ENCODE data around the gene PLEKHA6.

Gene PLEKHA6

DNA sequence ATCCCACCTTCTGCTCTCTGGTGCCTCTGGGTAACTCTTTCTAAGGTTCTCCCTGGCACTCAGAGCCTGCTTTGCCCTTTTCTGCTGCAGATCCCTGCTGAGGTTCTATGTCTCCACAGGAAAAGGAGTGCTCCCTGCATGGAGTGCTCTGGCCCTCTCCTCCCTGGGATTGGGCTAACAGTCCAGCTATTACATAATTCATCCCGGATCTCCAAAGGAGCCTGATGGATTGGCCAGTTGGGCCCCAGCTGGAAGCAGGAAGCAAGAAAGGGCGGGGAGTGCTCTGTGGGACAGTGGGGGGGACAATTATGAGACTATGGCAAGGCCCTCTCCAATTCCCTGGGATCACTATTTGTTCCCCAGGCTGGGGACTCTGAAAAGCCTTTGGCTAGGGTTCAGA is 94.1 kb downstream of the PLEKHA6 start:
- TF ChIP-seq TCF4 (CRISPR knock-in tag; IDR thresholded peaks at IDR 0.05; ENCODE audit: borderline replicate concordance) (no peak), CSDC2 (CRISPR knock-in tag; IDR thresholded peaks at IDR 0.05) (no peak), ISL1 (CRISPR knock-in tag; IDR thresholded peaks at IDR 0.05) (no peak), ZNF565 (CRISPR knock-in tag; conservative IDR thresholded peaks at IDR 0.05; ENCODE audit: low read depth) (no peak), ZNF70 (CRISPR knock-in tag; IDR thresholded peaks at IDR 0.05) (no peak), ESRRG (CRISPR knock-in tag; IDR thresholded peaks at IDR 0.05) (no peak), OSR1 (CRISPR knock-in tag; IDR thresholded peaks at IDR 0.05) (no peak), ZFP30 (CRISPR knock-in tag; IDR thresholded peaks at IDR 0.05) (no peak), ZC3H10 (CRISPR knock-in tag; IDR thresholded peaks at IDR 0.05) (no peak), ARNTL (CRISPR knock-in tag; IDR thresholded peaks at IDR 0.05; ENCODE audit: borderline replicate concordance, low read depth) (no peak), ZFP3 (CRISPR knock-in tag; IDR thresholded peaks at IDR 0.05) (no peak), GLIS3 (CRISPR knock-in tag; IDR thresholded peaks at IDR 0.05) (no peak), RARB (CRISPR knock-in tag; IDR thresholded peaks at IDR 0.05) (no peak), TOX (CRISPR knock-in tag; IDR thresholded peaks at IDR 0.05; ENCODE audit: borderline replicate concordance) (no peak)
- TF ChIP-seq, protein P1, sequence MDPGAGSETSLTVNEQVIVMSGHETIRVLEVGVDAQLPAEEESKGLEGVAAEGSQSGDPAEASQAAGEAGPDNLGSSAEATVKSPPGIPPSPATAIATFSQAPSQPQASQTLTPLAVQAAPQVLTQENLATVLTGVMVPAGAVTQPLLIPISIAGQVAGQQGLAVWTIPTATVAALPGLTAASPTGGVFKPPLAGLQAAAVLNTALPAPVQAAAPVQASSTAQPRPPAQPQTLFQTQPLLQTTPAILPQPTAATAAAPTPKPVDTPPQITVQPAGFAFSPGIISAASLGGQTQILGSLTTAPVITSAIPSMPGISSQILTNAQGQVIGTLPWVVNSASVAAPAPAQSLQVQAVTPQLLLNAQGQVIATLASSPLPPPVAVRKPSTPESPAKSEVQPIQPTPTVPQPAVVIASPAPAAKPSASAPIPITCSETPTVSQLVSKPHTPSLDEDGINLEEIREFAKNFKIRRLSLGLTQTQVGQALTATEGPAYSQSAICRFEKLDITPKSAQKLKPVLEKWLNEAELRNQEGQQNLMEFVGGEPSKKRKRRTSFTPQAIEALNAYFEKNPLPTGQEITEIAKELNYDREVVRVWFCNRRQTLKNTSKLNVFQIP (CRISPR knock-in tag; IDR thresholded peaks at IDR 0.05; ENCODE audit: borderline replicate concordance, low read depth) = no peak
- TF ChIP-seq, protein P2, sequence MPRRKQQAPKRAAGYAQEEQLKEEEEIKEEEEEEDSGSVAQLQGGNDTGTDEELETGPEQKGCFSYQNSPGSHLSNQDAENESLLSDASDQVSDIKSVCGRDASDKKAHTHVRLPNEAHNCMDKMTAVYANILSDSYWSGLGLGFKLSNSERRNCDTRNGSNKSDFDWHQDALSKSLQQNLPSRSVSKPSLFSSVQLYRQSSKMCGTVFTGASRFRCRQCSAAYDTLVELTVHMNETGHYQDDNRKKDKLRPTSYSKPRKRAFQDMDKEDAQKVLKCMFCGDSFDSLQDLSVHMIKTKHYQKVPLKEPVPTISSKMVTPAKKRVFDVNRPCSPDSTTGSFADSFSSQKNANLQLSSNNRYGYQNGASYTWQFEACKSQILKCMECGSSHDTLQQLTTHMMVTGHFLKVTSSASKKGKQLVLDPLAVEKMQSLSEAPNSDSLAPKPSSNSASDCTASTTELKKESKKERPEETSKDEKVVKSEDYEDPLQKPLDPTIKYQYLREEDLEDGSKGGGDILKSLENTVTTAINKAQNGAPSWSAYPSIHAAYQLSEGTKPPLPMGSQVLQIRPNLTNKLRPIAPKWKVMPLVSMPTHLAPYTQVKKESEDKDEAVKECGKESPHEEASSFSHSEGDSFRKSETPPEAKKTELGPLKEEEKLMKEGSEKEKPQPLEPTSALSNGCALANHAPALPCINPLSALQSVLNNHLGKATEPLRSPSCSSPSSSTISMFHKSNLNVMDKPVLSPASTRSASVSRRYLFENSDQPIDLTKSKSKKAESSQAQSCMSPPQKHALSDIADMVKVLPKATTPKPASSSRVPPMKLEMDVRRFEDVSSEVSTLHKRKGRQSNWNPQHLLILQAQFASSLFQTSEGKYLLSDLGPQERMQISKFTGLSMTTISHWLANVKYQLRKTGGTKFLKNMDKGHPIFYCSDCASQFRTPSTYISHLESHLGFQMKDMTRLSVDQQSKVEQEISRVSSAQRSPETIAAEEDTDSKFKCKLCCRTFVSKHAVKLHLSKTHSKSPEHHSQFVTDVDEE (CRISPR knock-in tag; IDR thresholded peaks at IDR 0.05) = no peak
- ATAC-seq = no peak

DNA sequence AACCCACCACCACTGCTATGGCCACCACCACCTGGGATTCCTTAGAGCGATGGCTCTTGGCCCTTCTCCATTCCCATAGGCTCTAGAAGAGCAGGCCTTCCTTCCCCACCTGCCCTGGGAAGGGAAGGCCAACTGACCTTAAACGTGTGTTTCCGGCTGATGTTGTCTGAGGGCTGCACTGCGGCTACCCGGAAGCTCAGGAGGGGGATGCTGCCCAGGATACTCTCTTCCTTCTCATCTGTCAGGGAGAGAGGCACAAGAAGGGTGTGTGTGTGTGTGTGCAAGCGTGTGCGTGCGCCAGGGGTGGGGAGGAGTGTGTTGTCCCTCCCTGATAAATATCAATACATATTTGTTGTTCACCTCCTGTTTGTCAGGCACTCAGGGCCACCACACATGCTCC is 94.9 kb downstream of the PLEKHA6 start:
- ATAC-seq = no peak
- TF ChIP-seq ISL1 (CRISPR knock-in tag; IDR thresholded peaks at IDR 0.05) (no peak), PPARA (CRISPR knock-in tag; IDR thresholded peaks at IDR 0.05; ENCODE audit: borderline replicate concordance) (no peak), TCF4 (CRISPR knock-in tag; IDR thresholded peaks at IDR 0.05; ENCODE audit: borderline replicate concordance) (no peak), SNAI2 (CRISPR knock-in tag; IDR thresholded peaks at IDR 0.05) (no peak), ZC3H10 (CRISPR knock-in tag; IDR thresholded peaks at IDR 0.05) (no peak), ZNF8 (CRISPR knock-in tag; IDR thresholded peaks at IDR 0.05) (no peak), GLIS3 (CRISPR knock-in tag; IDR thresholded peaks at IDR 0.05) (no peak), ESRRG (CRISPR knock-in tag; IDR thresholded peaks at IDR 0.05) (no peak), ZNF70 (CRISPR knock-in tag; IDR thresholded peaks at IDR 0.05) (no peak), TOX (CRISPR knock-in tag; IDR thresholded peaks at IDR 0.05; ENCODE audit: borderline replicate concordance) (no peak), ZFP3 (CRISPR knock-in tag; IDR thresholded peaks at IDR 0.05) (no peak), BACH2 (CRISPR knock-in tag; IDR thresholded peaks at IDR 0.05; ENCODE audit: borderline replicate concordance) (no peak)
- TF ChIP-seq, protein P3, sequence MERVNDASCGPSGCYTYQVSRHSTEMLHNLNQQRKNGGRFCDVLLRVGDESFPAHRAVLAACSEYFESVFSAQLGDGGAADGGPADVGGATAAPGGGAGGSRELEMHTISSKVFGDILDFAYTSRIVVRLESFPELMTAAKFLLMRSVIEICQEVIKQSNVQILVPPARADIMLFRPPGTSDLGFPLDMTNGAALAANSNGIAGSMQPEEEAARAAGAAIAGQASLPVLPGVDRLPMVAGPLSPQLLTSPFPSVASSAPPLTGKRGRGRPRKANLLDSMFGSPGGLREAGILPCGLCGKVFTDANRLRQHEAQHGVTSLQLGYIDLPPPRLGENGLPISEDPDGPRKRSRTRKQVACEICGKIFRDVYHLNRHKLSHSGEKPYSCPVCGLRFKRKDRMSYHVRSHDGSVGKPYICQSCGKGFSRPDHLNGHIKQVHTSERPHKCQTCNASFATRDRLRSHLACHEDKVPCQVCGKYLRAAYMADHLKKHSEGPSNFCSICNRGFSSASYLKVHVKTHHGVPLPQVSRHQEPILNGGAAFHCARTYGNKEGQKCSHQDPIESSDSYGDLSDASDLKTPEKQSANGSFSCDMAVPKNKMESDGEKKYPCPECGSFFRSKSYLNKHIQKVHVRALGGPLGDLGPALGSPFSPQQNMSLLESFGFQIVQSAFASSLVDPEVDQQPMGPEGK (CRISPR knock-in tag; IDR thresholded peaks at IDR 0.05; ENCODE audit: borderline replicate concordance) = no peak
- TF ChIP-seq, protein P1 (CRISPR knock-in tag; IDR thresholded peaks at IDR 0.05; ENCODE audit: borderline replicate concordance, low read depth) = no peak
- TF ChIP-seq, protein P4, sequence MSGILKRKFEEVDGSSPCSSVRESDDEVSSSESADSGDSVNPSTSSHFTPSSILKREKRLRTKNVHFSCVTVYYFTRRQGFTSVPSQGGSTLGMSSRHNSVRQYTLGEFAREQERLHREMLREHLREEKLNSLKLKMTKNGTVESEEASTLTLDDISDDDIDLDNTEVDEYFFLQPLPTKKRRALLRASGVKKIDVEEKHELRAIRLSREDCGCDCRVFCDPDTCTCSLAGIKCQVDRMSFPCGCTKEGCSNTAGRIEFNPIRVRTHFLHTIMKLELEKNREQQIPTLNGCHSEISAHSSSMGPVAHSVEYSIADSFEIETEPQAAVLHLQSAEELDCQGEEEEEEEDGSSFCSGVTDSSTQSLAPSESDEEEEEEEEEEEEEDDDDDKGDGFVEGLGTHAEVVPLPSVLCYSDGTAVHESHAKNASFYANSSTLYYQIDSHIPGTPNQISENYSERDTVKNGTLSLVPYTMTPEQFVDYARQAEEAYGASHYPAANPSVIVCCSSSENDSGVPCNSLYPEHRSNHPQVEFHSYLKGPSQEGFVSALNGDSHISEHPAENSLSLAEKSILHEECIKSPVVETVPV (CRISPR knock-in tag; IDR thresholded peaks at IDR 0.05) = no peak
- TF ChIP-seq, protein P2 (CRISPR knock-in tag; IDR thresholded peaks at IDR 0.05) = no peak
- TF ChIP-seq, protein P5, sequence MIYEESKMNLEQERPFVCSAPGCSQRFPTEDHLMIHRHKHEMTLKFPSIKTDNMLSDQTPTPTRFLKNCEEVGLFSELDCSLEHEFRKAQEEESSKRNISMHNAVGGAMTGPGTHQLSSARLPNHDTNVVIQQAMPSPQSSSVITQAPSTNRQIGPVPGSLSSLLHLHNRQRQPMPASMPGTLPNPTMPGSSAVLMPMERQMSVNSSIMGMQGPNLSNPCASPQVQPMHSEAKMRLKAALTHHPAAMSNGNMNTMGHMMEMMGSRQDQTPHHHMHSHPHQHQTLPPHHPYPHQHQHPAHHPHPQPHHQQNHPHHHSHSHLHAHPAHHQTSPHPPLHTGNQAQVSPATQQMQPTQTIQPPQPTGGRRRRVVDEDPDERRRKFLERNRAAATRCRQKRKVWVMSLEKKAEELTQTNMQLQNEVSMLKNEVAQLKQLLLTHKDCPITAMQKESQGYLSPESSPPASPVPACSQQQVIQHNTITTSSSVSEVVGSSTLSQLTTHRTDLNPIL (CRISPR knock-in tag; IDR thresholded peaks at IDR 0.05; ENCODE audit: low read depth) = no peak
